EL (cell line): ENCODE results near the gene FN3K.

Experiments used
- DNase-seq: peaks from one replicate; pipeline ENCODE4 v3.0.0-alpha.2; 2016

Gene FN3K

GRCh38 chr17:82703935-82704865 lies 31.2 kb upstream of the FN3K start:
- DNase-seq, result no peak

DNA sequence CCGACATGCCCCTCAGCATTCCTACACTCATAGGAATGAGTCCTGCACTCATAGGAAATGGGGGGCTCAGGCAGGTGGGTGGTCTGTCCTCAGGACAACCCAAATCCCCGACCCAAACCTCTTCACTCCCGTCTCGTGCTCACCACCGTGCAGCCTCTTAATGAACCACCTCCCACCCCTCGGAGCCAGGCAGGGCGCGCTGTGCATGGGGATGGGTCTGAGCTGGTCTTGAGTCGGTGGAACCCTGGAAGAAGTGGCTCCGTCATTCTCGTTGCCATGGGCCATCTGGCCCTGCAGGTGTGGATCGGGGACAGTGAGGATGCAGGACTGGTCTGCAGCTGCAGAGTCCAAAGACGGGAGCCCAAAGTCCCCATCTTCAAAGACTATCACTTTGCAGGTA lies 30.5 kb upstream of the FN3K start:
- no peak for DNase-seq

DNA sequence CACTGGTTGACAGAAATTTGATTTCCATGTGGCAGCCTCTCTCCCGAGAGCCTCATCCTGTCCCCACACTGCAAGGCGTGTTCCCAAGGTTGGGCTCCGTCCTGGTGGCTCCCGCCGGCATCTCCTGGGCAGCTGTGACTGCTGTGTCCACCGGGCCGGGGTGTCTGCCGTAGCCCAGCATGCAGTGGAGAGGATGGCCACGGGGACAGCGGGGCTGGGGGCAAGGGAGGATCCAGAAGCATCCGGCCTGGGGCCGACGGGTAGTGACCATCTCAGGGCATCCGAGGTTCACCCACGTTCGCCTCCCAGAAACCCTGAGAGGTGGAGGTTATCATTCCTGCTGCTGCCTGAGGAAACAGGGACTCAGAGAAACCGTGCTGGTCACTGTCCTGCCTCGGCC lies 29.7 kb upstream of the FN3K start:
- no peak for DNase-seq

GRCh38 chr17:82709024-82709675 lies 26.3 kb upstream of the FN3K start:
- no peak for DNase-seq

GRCh38 chr17:82709676-82710498 lies 25.5 kb upstream of the FN3K start:
- DNase-seq, result no peak

DNA sequence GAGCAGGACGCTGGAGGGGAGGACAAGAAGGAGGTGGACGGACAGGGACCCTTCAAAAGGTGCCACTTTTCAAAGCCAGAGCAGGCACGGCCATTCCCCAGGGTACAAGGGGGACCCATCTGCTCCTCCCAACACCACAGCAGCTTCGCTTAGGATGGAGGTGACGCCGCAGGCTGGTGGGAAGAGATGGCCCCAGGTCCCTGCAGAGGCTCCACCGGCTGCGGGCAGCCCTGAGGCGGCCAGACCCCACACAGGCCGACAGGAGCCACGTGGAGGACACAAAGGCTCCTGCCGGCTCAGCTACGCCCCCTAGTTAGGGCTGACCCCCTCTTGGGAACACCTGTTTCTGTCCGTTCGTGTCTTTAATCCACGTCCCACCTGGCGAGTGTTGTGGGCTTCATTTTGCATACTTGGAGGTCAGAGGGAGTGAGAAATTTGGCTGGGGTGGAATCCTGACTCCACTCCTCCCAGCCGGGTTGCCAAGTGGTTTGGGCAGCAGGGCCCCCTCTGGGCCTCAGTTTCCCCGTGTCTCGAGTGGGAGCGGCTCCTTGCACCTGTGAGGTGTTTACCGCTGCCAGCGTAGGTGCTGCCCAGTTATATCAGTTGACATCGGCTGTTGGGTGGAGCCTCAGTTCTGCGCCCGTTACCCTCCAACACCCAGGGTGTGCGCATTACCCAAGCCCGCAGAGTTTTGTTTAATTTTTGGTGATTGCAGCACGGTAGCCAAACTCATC lies 24.7 kb upstream of the FN3K start:
- DNase-seq, result no peak

DNA sequence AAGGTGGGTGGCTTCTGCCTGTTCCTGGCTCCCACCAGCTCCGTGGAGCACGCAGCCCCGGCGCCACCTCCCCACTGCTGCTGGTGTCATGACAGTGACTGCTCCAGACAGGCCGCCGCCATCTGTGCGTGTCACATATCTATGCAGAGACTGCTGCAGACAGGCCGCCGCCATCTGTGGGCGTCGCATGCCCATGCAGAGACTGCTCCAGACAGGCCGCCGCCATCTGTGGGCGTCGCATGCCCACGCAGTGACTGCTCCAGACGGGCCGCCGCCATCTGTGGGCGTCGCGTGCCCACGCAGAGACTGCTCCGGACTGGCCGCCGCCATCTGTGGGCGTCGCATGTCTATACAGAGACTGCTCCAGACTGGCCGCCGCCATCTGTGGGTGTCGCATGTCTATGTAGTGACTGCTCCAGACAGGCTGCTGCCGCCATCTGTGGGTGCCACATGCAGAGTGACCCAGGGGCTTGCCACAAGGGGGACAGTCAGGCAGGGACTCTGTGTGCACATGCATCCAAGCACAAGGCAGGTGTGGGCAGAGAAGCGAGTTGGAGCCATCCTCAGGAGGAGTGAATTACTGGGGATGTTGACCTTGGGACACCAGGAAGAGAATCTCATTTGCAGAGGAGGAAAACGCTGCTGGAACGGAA lies 22.2 kb upstream of the FN3K start:
- no peak for DNase-seq

DNA sequence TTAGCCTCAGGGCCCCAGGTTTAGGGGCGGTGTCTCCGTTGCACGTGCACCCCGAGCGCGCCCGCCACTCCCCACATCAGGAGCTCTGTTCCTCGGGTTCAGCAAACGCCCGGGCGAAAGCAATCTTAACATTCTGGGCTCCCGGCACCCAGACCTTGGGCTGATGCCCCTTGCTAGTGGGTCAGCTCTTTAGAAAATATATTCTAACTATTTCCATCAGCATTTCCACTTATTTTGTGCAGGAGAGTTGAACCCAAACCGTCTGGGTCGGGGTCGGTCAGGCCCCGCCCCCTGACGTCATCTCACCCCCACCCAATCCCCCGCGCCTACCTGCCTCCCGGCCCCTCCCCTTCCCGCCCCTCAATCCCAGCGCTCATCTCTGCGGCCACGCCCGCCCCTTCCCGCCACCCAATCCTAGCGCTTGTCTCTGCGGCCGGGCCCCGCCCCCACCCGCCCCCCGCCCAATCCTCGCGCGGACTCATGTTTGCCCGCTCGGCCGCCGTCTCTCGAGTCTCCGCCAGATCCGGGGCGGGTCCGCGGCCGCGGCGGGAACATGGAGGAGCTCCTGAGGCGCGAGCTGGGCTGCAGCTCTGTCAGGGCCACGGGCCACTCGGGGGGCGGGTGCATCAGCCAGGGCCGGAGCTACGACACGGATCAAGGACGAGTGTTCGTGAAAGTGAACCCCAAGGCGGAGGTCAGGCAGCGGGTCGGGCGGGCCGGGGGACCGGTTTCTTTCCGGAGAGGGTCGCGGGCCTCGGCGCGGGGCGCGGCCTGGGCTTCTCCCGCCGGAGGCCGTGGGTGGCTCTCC lies 19.0 kb upstream of the FN3K start, which contains the start of gene FN3KRP:
Gene FN3KRP (plus strand): TSS at position 504 of the 808 bp plus-strand sequence. CDS start 50 bp downstream, at position 554.
- DNase-seq, result peak; percentile 91

GRCh38 chr17:82718986-82719685 lies 16.3 kb upstream of the FN3K start:
- no peak for DNase-seq

DNA sequence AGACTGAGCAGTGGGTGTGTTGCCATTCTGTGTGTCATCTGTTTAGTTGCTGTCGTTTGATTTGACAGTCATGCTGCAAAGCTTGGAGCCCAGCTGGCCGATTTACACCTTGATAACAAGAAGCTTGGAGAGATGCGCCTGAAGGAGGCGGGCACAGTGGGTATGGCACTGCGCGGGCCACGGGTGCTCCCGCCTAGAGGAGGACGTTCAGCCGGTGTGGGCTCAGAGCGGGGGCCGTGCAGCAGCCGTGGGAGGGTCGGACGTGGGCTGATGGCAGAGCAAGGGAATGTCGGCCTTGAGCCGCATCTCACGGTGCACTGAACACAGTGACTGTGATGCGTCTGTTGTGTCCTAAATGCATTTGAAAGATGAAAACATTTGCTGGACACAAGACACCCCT lies 15.2 kb upstream of the FN3K start:
- DNase-seq, result no peak

DNA sequence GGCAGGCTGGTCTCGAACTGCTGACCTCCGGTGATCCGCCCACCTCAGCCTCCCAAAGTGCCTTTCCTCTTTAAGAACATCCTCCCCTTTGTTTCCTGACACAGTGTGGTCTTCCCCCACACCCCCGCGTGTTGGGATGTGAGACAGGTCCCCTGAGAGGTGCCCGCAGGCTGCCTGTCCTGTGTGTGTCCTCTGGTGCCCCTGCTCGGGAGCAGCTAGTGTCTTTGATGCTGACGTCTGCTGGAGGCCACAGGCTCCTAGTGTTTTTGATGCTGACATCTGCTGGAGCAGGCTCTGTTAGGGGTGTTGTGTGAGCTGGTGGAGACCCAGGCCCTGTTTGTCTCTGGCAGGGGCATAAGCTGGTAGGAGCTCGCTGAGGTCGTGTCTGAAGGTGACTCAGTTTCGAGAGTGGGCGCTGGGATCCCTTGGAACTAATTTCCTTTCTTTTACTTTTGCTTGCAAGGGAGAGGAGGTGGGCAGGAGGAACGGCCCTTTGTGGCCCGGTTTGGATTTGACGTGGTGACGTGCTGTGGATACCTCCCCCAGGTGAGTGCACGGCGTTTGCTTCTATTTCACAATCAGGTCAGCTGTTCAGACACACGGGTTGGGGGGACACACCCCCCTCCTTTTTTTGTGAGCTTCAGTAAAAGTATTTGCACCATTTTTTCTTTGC lies 12.9 kb upstream of the FN3K start:
- DNase-seq, result no peak

GRCh38 chr17:82723169-82723807 lies 12.1 kb upstream of the FN3K start:
- no peak for DNase-seq

- no peak for DNase-seq
Measured at GRCh38 chr17:82726427-82726826, 9.0 kb upstream of the FN3K start.

- no peak for DNase-seq
Measured at GRCh38 chr17:82729479-82730260, 5.7 kb upstream of the FN3K start.

DNA sequence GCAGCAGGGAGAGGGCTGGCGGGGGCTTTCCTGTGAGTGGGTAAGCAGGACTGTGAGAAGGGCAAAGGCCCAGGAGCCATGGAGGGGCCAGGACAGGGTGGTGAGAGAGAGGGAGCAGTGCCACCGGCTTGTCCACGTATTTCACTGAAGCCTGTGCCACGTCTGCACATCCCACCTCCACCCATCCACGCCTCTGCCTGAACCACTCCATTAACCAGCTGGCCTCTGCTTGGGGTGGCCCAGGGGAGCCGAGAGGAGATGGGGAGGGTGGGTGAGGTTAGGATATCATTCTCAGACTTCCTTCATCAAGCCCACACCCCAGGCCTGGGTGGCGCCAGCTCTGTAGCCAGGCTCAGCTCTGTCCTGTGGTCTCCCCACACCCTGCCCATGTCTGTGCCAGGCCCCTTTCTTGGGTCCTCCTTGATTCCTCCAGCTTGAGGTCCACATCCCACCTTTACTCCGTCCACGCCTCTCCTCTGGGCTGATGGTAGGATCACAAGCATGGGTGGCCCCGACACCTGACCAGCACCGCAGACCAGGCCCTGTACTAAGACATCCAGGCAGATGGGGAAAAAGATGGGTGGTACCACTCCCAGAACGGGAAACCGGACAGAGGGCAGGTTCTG lies 3.2 kb upstream of the FN3K start:
- no peak for DNase-seq

DNA sequence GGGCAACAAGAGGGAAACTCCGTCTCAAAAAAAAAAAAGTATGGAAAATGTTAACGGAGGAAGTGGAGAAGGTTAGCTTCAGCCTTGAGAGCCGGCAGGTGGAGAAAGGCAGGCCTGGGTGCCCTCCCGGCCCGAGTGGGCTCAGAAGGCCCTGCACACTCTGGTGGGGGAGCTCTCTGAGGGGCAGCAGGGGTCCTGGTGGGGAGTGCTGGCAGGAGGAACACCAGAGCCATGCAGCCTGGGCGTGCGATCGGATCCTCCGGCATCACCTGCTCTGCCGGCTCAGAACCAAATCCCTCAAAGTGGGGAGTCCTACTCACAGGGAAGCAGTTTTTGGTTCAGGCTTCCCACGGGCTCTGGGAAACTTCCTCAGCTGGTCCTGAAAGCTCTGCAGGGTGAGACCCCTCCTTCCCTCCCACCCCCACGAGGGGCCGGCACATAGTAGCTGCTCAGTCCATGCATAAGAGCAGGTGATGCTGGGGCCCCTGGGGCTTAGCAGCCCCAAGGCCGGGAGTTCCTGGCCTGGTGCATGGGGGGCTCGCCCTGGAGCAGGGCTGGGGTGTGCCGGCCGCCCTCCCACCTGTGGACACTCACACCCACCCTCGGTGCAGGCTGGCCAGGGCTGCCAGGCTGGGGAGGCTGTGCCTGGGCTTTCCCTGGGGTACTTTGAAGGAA lies 1.2 kb downstream of the FN3K start:
- no peak for DNase-seq
